Vagina (tissue), 2 donors: ENCODE measurements around the gene HBG2. TPM values are rescaled to one million over a fixed set of nuclear protein-coding genes. Genes with fewer than 3 reads are reported as not detected.
"Not testable (repeated sequence)": the region's sequence is repeated elsewhere in the genome, so short reads cannot be mapped to it uniquely, and the experiment has no call there.

Experiments
- DNase-seq, 2 donors: peaks; one replicate each; pipeline ENCODE4 v3.0.0-alpha.2; 2017; ENCODE audit errors: extremely low spot score in 2 of 2
- H3K27ac ChIP-seq: fragments of 200-600 bp; sonication (generic); one replicate; pipeline ENCODE4 v1.5.1; 2019
- H3K27me3 ChIP-seq: fragments of 200-600 bp; sonication (generic); one replicate; pipeline ENCODE4 v1.5.1; 2019
- H3K36me3 ChIP-seq, 2 donors: fragments of 200-600 bp; sonication (generic); one replicate each; pipeline ENCODE4 v1.5.1; 2017 to 2019
- H3K4me1 ChIP-seq: fragments of 200-600 bp; sonication (generic); one replicate; pipeline ENCODE4 v1.5.1; 2019
- H3K4me3 ChIP-seq, 2 donors: fragments of 200-600 bp; sonication (generic); 1 replicate in 1 of 2; 2 replicates in 1 of 2; pipeline ENCODE4 v1.5.1; 2016 to 2019
- H3K9me3 ChIP-seq: fragments of 200-600 bp; sonication (generic); one replicate; pipeline ENCODE4 v1.5.1; 2019
- CTCF ChIP-seq, 3 experiments: fragments of 450-650 bp in 2 of 3; fragments of 200-600 bp in 1 of 3; sonication (generic) in 1 of 3; IDR thresholded peaks; one replicate each; pipeline ENCODE4 v1.5.1; 2017 to 2019; ENCODE audit warnings: antibody characterized with exemption in 3 of 3, mild to moderate bottlenecking in 2 of 3, moderate library complexity in 2 of 3
- POLR2A ChIP-seq, 2 donors: fragments of 450-650 bp; IDR thresholded peaks; one replicate each; pipeline ENCODE4 v1.6.1; 2017; ENCODE audit warnings: antibody characterized with exemption in 2 of 2, mild to moderate bottlenecking in 2 of 2, moderate library complexity in 2 of 2
- POLR2AphosphoS5 ChIP-seq, 2 donors: sonication (generic); formaldehyde crosslinking; IDR thresholded peaks; one replicate each; pipeline ENCODE4 v1.9.0; 2017; ENCODE audit warnings: antibody characterized with exemption in 2 of 2, mild to moderate bottlenecking in 2 of 2, low read depth in 1 of 2; ENCODE audit not compliant: insufficient read depth in 1 of 2
- intact Hi-C: fragments of 100-400 bp; cut with DNase I; formaldehyde crosslinking; loops from one replicate; pipeline ENCODE4 v1.15.1; 2023
- total RNA-seq: library from RNA; depleted of rRNA; stranded (reverse); fragments of >200 nt; gene quantifications from one replicate; pipeline ENCODE4 v1.2.3, GENCODE V29; 2016

Gene HBG2
- total RNA-seq, 1 donor from 2014 or later: not detected

- H3K27me3 ChIP-seq: no peaks in the 10 kb centered on the region
- H3K4me3 ChIP-seq: no peak overlapping the region
- TF ChIP-seq POLR2AphosphoS5 (IDR thresholded peaks at IDR 0.05; ENCODE audit: insufficient read depth in 1 of 2, low read depth in 1 of 2) (no peak), POLR2A (IDR thresholded peaks at IDR 0.05) (no peak), CTCF (IDR thresholded peaks at IDR 0.05) (no peak)
- intact Hi-C loops: no loop called here
- H3K36me3 ChIP-seq: no peaks in the 10 kb centered on the region
- no peaks in the 10 kb centered on the region for H3K4me1 ChIP-seq
- no peak overlapping the region for H3K27ac ChIP-seq
- DNase-seq: no peak
- H3K9me3 ChIP-seq: no peaks in the 10 kb centered on the region
Observed at GRCh38 chr11:5267033-5267563, 12.5 kb upstream of the HBG2 start.

- H3K4me1 ChIP-seq: no peaks in the 10 kb centered on the region
- TF ChIP-seq CTCF (IDR thresholded peaks at IDR 0.05) (no peak), POLR2A (IDR thresholded peaks at IDR 0.05) (no peak), POLR2AphosphoS5 (IDR thresholded peaks at IDR 0.05; ENCODE audit: insufficient read depth in 1 of 2, low read depth in 1 of 2) (no peak)
- no peaks in the 10 kb centered on the region for H3K36me3 ChIP-seq
- no peak overlapping the region for H3K4me3 ChIP-seq
- H3K27me3 ChIP-seq: no peaks in the 10 kb centered on the region
- DNase-seq: no peak
- no peak overlapping the region for H3K27ac ChIP-seq
- H3K9me3 ChIP-seq: no peaks in the 10 kb centered on the region
- intact Hi-C loops: no loop called here
Observed at GRCh38 chr11:5266609-5267008, 12.0 kb upstream of the HBG2 start.

- no peaks in the 10 kb centered on the region for H3K27me3 ChIP-seq
- no peaks in the 10 kb centered on the region for H3K4me1 ChIP-seq
- DNase-seq: no peak
- TF ChIP-seq POLR2AphosphoS5 (IDR thresholded peaks at IDR 0.05; ENCODE audit: insufficient read depth in 1 of 2, low read depth in 1 of 2) (no peak), POLR2A (IDR thresholded peaks at IDR 0.05) (no peak), CTCF (IDR thresholded peaks at IDR 0.05) (no peak)
- H3K9me3 ChIP-seq: no peaks in the 10 kb centered on the region
- no peak overlapping the region for H3K4me3 ChIP-seq
- H3K36me3 ChIP-seq: no peaks in the 10 kb centered on the region
- intact Hi-C loops: no loop called here
- no peak overlapping the region for H3K27ac ChIP-seq
Observed at GRCh38 chr11:5265832-5266231, 11.3 kb upstream of the HBG2 start.

- intact Hi-C loops: no loop called here
- H3K27ac ChIP-seq: no peak overlapping the region
- no peak for TF ChIP-seq POLR2A (IDR thresholded peaks at IDR 0.05)
- TF ChIP-seq CTCF (IDR thresholded peaks at IDR 0.05): no peak
- no peak for TF ChIP-seq POLR2AphosphoS5 (IDR thresholded peaks at IDR 0.05; ENCODE audit: insufficient read depth in 1 of 2, low read depth in 1 of 2)
- no peaks in the 10 kb centered on the region for H3K36me3 ChIP-seq
- no peak for DNase-seq
- H3K4me1 ChIP-seq: no peaks in the 10 kb centered on the region
- no peak overlapping the region for H3K4me3 ChIP-seq
- H3K9me3 ChIP-seq: no peaks in the 10 kb centered on the region
- no peaks in the 10 kb centered on the region for H3K27me3 ChIP-seq
Observed at GRCh38 chr11:5258543-5259262, 4.1 kb upstream of the HBG2 start.

- no peak for DNase-seq
- intact Hi-C loops: no loop called here
Observed at GRCh38 chr11:5257296-5257695, 2.7 kb upstream of the HBG2 start.

GRCh38 chr11:5254023-5254422, 558 bp downstream of the HBG2 start:
- H3K36me3 ChIP-seq, intact Hi-C loops: not testable (repeated sequence)

More at GRCh38 chr11:5257296-5257695, 2.7 kb upstream of the HBG2 start:
- H3K4me3 ChIP-seq: no peak overlapping the region
- no peak for TF ChIP-seq POLR2A (IDR thresholded peaks at IDR 0.05)
- no peak for TF ChIP-seq CTCF (IDR thresholded peaks at IDR 0.05)
- no peak for TF ChIP-seq POLR2AphosphoS5 (IDR thresholded peaks at IDR 0.05; ENCODE audit: insufficient read depth in 1 of 2, low read depth in 1 of 2)
- no peaks in the 10 kb centered on the region for H3K27me3 ChIP-seq
- no peaks in the 10 kb centered on the region for H3K9me3 ChIP-seq
- no peak overlapping the region for H3K27ac ChIP-seq
- no peaks in the 10 kb centered on the region for H3K36me3 ChIP-seq
- H3K4me1 ChIP-seq: no peaks in the 10 kb centered on the region

GRCh38 chr11:5253440-5253839, 1.1 kb downstream of the HBG2 start:
- H3K27ac ChIP-seq, H3K36me3 ChIP-seq, DNase-seq, H3K4me3 ChIP-seq, H3K4me1 ChIP-seq, H3K27me3 ChIP-seq, intact Hi-C loops, H3K9me3 ChIP-seq: not testable (repeated sequence)

More at GRCh38 chr11:5254023-5254422, 558 bp downstream of the HBG2 start:
- not testable (repeated sequence) for H3K27me3 ChIP-seq, H3K9me3 ChIP-seq, H3K4me3 ChIP-seq, H3K4me1 ChIP-seq, H3K27ac ChIP-seq, DNase-seq
